Gastroesophageal sphincter (tissue), 3 donors: ENCODE measurements around the gene RBM33.

Source experiments
- EP300 ChIP-seq: sonication (generic); formaldehyde crosslinking; IDR thresholded peaks from one replicate; pipeline ENCODE4 v1.6.1; 2017; ENCODE audit warnings: antibody characterized with exemption, mild to moderate bottlenecking
- POLR2A ChIP-seq, 2 donors: fragments of 450-650 bp; IDR thresholded peaks; one replicate each; pipeline ENCODE4 v1.6.1; 2017; ENCODE audit warnings: antibody characterized with exemption in 2 of 2, mild to moderate bottlenecking in 2 of 2, moderate library complexity in 1 of 2
- POLR2AphosphoS5 ChIP-seq: sonication (generic); formaldehyde crosslinking; IDR thresholded peaks from one replicate; pipeline ENCODE4 v1.6.1; 2017; ENCODE audit warnings: antibody characterized with exemption
- TF ChIP-seq, protein P1 (sequence below), 4 experiments: fragments of 200-600 bp in 2 of 4; fragments of 450-650 bp in 2 of 4; sonication (generic) in 1 of 4; IDR thresholded peaks; one replicate each; pipeline ENCODE4 v1.5.1; 2017 to 2019; ENCODE audit warnings: antibody characterized with exemption in 4 of 4, mild to moderate bottlenecking in 2 of 4, moderate library complexity in 2 of 4

DNA sequence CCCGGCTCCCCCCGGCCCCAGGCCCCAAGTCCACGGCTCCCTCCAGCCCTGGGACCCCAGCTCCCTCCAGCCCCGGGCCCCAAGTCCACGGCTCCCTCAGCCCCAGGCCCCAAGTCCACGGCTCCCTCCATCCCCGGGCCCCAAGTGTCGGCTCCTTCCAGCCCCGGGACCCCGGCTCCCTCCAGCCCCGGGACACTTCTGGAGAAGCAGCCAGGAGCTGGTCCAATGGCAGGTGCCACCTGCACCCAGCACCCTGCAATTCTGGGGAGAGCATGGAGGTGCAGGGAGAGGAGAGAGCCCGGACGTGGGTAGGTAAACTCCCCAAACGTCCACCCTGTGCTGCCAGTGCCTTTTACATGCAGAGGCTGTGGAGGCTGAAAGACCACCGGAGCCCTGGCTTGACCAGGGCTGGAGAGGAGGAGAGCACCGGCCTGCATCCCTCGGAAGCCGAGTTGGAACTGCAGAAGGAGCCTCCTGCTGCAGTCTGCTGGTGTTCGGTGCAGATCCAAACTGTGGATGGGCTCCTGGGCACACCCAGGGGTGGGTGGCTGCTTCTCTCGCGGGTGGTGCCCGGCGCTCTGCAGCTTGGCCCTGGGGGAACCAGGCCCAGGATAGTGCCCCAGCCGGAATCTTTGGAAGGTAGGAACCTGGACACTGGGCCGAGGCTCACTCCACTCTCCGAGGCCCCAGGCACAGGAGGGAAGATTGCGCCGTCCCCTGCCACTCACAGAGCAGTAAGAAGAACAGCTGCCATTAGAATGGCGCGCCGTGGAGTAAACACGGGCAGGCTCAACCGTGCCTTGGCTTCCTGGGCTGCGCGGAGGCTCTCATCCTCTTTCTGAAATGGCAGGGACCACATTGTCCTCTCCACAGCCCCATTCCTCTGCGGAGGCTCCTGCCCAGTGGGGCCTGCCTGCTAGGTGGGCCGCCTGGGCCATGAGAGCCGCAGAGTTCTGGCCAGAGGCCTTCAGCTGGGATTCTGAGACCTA, 153.1 kb downstream of the RBM33 start:
- TF ChIP-seq, protein P1, sequence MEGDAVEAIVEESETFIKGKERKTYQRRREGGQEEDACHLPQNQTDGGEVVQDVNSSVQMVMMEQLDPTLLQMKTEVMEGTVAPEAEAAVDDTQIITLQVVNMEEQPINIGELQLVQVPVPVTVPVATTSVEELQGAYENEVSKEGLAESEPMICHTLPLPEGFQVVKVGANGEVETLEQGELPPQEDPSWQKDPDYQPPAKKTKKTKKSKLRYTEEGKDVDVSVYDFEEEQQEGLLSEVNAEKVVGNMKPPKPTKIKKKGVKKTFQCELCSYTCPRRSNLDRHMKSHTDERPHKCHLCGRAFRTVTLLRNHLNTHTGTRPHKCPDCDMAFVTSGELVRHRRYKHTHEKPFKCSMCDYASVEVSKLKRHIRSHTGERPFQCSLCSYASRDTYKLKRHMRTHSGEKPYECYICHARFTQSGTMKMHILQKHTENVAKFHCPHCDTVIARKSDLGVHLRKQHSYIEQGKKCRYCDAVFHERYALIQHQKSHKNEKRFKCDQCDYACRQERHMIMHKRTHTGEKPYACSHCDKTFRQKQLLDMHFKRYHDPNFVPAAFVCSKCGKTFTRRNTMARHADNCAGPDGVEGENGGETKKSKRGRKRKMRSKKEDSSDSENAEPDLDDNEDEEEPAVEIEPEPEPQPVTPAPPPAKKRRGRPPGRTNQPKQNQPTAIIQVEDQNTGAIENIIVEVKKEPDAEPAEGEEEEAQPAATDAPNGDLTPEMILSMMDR (IDR thresholded peaks at IDR 0.05), result no peak
- TF ChIP-seq POLR2AphosphoS5 (no peak), POLR2A (IDR thresholded peaks at IDR 0.05) (no peak), EP300 (no peak)
